ENCODE results near the gene RIN2.
A peak's percentile ranks its signal among the peaks of the same experiment; 100 is the strongest.

The RIN2 gene

DNA sequence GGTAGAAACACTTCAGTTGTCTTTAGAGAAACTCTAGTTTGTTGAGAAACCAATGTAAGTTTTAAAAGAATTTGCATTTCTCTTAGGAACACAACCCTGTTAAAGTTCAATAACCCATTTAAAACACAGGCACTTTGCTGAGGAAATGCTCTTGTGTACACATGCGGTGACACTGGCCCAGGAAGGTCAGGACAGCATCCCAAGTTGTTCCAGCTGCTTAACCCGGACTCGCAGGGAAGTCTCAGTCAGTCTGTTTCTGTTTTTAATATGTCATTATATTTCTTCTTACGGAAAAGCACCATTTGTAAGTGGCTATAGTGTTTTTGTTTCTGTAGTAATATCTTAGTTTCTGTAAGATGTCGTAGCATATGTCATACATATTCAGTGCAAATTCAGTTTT is 36.9 kb downstream of the RIN2 start:
- TF ChIP-seq, protein P1, sequence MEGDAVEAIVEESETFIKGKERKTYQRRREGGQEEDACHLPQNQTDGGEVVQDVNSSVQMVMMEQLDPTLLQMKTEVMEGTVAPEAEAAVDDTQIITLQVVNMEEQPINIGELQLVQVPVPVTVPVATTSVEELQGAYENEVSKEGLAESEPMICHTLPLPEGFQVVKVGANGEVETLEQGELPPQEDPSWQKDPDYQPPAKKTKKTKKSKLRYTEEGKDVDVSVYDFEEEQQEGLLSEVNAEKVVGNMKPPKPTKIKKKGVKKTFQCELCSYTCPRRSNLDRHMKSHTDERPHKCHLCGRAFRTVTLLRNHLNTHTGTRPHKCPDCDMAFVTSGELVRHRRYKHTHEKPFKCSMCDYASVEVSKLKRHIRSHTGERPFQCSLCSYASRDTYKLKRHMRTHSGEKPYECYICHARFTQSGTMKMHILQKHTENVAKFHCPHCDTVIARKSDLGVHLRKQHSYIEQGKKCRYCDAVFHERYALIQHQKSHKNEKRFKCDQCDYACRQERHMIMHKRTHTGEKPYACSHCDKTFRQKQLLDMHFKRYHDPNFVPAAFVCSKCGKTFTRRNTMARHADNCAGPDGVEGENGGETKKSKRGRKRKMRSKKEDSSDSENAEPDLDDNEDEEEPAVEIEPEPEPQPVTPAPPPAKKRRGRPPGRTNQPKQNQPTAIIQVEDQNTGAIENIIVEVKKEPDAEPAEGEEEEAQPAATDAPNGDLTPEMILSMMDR (IDR thresholded peaks at IDR 0.05), result no peak

DNA sequence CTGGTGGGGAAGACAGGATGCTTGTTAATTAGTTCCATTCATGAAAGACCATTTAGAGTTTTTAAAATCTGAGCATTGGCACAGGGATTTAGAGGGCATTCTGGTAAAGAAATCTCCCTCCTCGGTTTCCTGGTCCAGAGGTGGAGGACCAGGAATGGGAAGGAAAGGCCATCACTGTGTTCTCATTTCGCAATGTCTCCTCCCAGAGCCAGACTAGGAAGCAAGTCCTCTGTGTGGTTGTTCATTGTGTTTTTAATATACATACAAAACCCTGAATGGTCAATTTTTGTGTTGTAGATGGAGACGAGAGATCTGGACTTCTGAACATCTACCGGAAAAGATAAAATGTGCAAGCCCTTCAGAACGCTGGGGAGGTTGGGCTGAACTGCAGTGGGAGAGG is 41.3 kb downstream of the RIN2 start:
- TF ChIP-seq, protein P1 (IDR thresholded peaks at IDR 0.05), result no peak

DNA sequence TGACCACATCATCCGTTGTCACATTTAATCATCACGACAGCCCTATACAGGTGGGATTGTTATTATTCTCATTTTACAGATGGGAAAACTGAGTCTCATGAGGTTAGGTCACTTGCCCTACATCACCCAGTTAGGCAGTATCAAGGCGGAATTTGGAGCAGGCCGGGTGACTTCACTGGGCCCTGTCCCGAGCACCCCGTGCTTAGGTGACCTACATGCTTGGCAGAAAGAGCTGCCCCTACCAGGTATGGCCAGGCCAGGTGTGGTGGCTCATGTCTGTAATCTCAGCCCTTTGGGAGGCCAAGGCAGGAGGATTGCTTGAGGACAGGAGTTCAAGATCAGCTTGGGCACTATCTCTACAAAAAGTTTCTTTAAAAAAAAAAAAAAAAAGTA is 44.0 kb downstream of the RIN2 start:
- TF ChIP-seq, protein P1 (IDR thresholded peaks at IDR 0.05), result no peak

DNA sequence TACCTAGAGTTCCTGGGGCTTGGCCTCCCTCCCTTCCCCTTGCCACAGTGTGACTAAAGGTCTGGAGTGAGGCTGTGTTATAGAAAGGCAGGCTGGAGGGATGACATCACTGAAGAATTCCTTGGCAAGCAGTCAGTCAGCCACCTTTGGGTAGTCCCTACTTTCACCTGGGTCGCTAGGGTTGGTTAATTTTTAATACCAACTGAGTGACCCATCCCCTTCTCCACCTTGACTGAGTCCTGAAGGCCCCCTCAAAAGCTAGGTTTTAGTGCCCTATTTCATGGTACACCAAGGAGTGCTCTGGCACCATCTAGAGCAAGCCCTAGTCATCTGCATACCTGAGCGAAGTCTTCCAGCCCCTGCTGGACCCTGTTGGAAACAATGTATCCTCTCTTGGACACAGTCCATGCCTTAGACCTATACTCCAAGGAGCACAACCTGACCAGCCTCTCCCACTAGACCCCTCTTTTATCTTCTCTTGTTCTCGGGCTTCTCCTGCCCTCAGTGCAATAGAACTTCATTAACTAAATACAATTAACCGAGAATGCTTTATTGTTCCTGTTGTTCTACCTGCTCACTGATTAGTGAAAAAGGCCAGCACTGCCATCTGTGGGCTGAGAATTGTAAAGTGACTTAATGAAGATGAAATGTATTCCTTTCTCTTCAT is 44.6 kb downstream of the RIN2 start:
- TF ChIP-seq, protein P1 (IDR thresholded peaks at IDR 0.05), result peak; percentile 55

DNA sequence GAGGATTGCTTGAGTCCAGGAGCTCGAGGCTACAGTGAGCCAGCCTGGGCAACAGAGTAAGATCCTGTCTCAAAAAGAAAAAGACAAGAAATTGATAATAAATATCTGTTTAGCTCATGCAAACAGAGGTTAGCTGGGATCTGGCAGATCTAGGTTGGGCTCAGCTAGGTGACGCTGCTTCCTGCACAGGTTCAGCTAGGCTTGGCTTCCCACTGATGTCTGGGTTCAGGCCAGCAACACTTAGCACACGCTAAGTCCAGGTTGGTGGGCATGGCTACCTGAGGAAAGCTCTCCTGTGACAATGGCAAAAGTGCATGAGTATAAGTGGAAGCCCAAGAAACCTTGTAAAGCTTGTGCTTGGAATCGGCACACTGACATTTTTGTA is 48.7 kb downstream of the RIN2 start:
- TF ChIP-seq, protein P1 (IDR thresholded peaks at IDR 0.05), result no peak

DNA sequence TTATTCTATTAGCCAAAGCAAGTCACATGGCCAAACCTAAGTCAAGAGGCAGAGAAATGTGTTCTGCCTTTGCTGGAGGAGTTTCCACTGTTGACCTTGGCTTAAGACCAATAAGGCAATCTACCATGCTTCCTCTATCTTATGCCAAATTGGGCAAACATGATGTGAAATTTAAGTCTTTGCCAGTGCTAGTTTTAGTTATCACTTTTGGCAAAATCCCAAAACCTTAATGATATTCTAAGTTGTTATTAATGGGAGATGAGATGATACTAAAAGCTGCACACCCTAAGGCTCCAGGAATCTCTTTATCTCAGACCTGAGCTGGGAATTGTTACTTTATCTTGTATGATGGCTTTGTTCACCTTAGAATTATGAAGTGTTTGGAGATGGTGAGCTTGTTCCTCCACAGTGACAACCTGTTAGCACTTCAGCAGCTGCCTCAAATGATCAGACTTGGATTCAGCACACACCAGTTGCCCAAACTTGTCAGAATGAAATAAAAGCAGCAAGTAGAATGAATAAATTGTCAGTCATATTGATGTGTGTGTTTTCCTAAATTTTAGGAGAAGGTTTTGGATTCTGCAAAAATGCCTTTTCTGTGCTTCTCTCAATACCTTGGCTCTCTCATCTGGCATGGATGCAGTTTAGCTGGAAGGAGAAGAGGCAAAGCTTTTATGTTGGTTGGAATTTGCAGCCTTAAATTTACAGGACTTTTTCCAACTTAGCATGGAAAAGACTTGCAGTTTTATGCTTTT is 49.3 kb downstream of the RIN2 start:
- TF ChIP-seq, protein P1 (IDR thresholded peaks at IDR 0.05), result no peak
